Stimulated activated naive CD8-positive, alpha-beta T cell treated with anti-CD3 and anti-CD28 coated beads, Interleukin-15, Interleukin-2, amounts not matched to agents 100 U/mL and 50 U/mL, for 24 hours (primary cell): ENCODE results near the gene MLLT10.

Experiments used
- ATAC-seq: fragments of 150-1000 bp; cut with Tn5 transposase; one replicate; pipeline ENCODE4 v1.10.0; 2021
- DNase-seq: peaks from one replicate; pipeline ENCODE4 v3.0.0; 2021

The MLLT10 gene

DNA sequence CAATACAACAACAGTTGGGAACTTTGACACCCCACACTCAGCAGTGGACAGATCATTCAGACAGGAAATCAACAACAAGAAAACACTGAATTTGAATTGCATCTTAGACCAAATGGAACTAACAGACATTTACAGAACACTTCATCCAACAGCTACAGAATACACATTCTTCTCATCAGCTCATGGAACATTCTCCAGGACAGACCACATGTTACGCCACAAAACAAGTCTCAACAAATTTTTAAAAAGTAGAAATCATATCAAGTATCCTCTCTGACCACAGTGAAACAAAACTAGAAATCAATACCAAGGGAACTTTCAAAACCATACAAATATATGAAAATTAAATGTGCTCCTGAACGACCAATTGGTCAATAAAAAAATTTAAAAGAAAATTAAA lies 257.2 kb downstream of the MLLT10 start:
- ATAC-seq = no peak
- DNase-seq = no peak
